Posterior cingulate gyrus (tissue), 11 donors: ENCODE results near the gene POLRMT.
"Not testable (repeated sequence)": the region's sequence is repeated elsewhere in the genome, so short reads cannot be mapped to it uniquely, and the experiment has no call there.

Source experiments
- DNase-seq, 10 donors: peaks; one replicate each; pipeline versions ENCODE4 v3.0.0 to v3.0.0-alpha.2; 2020 to 2021; ENCODE audit warnings: mixed read lengths in 3 of 10
- intact Hi-C: fragments of 100-400 bp; cut with DNase I; formaldehyde crosslinking; loops from one replicate; pipeline ENCODE4 v1.15.1; 2023

POLRMT gene

DNA sequence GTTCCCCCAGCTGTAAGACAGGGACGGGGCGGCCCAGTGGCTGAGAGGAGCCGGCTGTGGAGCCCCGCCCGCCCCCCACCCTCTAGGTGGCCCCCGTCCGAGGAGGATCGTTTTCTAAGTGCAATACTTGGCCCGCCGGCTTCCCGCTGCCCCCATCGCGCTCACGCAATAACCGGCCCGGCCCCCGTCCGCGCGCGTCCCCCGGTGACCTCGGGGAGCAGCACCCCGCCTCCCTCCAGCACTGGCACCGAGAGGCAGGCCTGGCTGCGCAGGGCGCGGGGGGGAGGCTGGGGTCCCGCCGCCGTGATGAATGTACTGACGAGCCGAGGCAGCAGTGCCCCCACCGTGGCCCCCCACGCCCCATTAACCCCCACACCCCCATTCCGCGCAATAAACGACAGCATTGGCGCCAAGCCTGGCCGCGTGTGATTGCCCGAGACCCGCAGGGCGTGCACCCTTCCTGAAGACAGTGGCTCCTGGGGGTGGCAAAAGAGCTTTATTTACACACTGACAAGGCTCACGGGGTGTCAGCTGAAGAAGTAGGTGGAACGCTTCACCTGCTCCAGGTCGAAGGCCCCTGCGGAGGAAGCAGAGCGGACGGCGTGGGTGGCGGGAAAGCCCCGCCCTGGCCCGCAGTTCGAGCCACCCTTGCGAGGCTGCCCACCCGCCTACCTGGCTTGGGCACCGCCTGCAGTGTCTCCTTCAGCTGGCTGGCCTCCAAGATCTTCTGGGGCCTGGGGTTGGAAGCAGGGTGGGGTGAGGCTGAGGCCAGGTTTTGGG is 16.4 kb downstream of the POLRMT start:
- DNase-seq = no peak
- intact Hi-C loops = no loop called here

DNA sequence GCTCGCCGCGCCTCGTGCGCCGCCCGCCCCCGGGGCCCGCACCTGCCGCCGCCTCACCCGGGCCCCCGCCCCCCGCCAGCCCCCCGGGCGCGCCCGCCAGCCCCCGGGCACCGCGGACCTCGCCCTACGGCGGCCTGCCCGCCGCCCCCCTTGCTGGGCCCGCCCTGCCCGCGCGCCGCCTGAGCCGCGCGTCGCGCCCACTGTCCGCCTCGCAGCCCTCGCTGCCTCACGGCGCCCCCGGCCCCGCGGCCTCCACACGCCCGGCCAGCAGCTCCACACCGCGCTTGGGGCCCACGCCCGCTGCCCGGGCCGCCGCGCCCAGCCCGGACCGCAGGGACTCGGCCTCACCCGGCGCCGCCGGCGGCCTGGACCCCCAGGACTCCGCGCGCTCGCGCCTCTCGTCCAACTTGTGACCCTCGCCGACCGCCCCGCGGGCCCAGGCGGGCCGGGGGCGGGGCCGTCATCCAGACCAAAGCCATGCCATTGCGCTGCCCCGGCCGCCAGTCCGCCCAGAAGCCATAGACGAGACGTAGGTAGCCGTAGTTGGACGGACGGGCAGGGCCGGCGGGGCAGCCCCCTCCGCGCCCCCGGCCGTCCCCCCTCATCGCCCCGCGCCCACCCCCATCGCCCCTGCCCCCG is 17.2 kb downstream of the POLRMT start:
- intact Hi-C loops = no loop called here

DNA sequence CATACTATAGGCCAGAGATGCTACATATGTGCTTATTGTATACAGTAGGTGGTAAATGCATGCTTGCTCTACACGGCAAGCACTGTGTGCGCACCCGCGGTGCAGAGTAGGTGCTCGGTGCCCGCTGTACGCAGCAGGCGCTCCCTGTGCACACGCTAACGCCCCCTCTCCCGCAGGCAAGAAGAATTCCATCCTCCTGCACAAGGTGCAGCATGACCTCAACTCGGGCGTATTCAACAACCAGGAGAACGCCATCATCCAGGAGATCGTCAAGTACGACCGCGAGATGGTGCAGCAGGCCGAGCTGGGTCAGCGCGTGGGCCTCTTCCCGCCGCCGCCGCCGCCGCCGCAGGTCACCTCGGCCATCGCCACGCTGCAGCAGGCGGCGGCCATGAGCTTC is 17.7 kb downstream of the POLRMT start:
- DNase-seq = no peak
- intact Hi-C loops = no loop called here

More for the DNA sequence above, 17.2 kb downstream of the POLRMT start:
- DNase-seq = no peak

DNA sequence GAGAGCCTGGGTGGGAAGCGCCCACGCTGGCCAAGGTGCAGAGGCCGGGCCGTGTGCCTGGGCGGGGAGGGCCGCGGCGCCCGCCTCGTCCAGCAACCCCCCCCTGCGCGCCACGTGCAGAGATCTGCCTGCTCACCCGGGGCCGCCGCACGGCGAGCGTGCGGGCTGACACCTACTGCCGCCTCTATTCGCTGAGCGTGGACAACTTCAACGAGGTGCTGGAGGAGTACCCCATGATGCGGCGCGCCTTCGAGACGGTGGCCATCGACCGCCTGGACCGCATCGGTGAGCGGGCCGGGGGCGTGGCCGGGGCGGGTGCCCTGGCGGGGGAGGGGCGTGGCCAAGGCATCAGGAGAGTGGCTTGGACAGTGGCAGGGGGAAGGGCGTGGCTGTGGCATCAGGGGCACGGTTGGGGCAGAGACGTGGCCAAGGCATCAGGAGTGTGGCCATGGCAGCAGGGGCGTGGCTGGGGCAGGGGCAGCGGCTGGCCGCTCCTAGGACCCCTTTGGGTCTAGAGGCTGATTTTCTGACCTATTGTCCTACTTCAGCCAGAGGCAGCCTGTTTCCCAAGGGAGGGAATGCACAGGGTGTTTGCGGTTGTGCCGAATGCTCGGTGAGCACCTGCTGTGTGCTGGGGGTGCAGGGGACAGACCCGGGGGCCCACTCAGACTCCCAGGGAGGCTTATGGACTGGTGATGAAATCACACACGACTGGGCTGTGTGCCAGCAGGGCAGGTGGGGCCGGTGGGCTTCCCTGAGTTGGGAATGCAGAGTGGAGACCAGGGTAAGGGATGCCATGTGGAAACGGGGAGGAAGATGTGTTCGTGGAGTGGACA is 19.4 kb downstream of the POLRMT start:
- no peak for DNase-seq
- intact Hi-C loops = no loop called here

DNA sequence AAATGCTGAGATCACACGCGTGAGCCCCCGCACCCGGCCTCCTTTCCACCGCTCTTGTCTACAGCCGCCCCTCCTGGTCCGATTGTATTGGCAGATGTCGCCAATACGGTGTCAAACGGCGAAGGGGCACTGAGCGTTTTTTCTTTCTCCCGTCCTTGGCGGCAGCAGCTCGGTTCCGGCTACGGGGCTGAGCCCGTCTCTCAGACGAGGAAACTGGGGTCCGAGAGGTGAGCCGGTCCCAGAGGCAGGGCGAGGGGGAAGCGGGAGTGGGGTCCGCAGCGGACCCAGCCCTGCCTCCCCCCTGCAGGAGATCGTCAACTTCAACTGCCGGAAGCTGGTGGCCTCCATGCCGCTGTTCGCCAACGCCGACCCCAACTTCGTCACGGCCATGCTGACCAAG is 20.4 kb downstream of the POLRMT start:
- DNase-seq = no peak
- intact Hi-C loops = no loop called here

DNA sequence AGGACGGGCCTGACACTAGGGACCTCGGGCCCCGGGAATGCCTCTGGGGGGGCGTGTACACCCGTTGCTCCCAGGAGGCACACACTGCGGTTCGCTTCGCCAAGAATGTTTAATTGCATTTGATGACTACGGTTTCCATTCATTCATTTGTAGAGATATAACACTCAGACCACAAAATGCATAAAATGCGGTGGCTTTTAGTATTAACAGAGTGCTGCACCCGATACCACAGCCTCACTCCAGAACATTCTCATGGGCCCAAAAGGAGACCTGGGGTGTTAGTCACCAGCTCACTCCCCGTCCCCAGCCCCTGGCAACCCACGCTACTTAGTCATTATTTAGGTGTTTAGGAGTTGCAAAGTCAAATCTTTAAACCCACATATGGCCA is 21.9 kb downstream of the POLRMT start:
- intact Hi-C loops = no loop called here

DNA sequence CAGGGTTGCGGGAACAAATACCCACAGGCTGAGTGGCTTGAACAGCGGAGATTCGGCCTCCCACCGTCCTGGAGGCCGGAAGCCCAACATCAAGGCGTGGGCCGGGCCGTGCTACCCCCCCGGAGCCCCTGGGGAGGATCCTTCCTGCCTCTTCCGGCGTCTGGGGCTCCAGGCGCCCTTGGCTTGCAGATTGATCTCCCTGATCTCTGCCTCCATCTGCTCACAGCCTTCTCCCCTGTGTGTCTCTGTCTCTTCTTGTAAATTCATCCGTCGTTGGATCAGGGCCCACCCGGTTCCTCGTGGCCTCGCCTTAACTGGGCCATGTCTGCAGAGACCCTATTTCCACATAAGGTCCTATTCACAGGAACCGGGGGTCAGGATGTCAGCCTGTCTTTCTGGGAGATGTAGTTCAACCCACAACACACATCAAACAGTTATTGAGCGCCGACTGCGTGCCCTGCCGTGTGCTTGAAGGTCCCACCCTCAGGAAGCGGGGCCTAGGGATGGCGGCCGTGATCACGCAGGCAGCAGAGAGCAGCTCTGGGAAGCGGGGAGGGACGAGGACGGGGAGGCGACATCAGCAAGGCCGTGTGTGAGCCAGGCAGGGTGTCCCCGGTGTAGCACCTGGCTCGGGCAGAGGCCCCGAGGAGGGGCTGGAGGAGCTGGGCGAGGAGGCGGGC is 22.4 kb downstream of the POLRMT start:
- DNase-seq = no peak
- intact Hi-C loops = no loop called here

More for the DNA sequence above, 21.9 kb downstream of the POLRMT start:
- no peak for DNase-seq

DNA sequence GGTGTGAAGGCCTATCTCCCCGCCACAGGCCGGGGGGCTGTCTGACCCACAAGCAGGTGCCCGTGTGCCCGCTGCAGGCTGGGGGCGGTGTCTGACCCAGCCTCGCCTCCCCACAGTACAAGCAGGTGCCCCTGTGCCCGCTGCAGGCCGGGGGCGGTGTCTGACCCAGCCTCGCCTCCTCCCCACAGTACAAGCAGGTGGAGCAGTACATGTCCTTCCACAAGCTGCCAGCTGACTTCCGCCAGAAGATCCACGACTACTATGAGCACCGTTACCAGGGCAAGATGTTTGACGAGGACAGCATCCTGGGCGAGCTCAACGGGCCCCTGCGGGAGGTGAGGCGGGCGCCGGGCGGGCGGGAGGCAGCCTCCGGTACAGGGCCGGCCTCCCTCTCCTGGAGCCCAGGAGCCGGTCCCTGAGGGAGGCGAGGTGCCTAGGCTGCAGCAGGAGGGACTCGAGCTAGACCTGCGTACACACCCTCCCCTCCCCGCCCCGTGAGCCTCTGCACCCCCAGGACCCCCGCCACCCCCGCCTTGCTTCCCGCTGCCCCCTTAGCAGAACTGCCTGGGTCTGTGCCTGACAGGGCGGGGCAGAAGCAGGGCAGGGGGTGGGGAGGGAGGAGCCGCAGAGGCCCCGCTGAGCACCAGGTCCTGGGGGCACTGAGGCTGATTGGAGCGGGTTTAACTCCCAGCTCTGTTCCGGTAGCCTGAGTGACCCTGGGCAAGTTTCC is 23.1 kb downstream of the POLRMT start:
- no peak for DNase-seq
- intact Hi-C loops = no loop called here

DNA sequence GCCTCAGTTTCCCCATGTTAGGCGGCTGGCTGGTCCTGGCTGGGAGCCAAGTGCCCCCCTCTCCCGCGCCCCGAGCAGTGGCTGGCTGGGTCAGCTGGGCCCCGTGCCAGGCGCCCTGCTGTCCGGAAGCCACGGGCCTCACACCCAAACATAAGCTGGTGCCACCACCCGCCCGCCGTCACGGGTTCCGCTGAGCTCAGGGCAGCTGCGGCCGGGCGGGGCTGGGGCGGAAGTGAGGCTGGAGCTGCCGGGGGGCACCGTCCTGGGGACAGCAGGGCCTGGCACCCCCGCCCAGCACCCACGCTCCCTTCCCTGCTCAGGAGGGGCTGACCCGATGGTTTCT is 24.4 kb downstream of the POLRMT start:
- DNase-seq = peak; percentile 72 to 98 (median 82)
- intact Hi-C loops = no loop called here

DNA sequence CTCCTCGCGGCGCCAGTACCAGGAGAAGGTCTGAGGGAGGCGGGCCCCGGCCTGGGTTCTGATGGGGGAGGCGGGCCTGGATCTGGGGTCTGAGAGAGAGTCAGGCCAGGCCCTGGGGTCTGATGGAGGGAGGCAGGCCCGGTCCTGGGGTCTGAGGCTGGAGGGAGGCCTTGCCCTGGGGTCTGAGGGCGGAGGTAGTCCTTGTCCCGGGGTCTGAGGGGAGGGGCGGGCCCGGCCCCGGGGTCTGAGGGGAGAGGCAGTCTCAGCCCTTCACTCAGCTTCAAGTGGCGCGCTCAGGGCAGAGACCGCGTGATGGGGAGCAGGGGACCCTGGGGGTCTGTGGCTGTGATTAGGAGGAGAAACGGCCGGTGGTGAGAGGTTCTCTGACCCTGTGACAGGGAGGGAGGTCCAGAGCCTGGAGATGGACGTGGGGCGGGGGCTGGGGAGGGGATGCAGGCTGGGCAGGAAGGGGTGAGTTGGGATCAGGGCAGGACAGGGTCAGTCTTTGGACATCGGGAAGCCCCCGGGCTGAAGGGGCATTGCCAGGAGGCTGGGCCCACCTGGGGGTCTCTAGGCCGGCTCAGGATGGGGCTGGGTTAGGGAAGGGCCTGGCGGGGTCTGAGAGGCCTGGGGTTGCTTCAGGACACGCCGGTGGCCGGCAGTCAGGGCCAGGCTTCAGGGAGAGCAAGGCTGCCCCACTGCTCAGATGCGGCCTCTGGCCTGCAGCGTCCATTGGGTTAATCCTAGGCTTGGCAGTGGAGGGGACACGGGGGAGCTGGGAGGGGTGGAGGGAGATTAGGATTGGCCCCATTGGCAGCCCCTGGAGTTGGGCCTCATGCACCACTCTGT is 25.0 kb downstream of the POLRMT start:
- no peak for DNase-seq
- intact Hi-C loops = no loop called here

DNA sequence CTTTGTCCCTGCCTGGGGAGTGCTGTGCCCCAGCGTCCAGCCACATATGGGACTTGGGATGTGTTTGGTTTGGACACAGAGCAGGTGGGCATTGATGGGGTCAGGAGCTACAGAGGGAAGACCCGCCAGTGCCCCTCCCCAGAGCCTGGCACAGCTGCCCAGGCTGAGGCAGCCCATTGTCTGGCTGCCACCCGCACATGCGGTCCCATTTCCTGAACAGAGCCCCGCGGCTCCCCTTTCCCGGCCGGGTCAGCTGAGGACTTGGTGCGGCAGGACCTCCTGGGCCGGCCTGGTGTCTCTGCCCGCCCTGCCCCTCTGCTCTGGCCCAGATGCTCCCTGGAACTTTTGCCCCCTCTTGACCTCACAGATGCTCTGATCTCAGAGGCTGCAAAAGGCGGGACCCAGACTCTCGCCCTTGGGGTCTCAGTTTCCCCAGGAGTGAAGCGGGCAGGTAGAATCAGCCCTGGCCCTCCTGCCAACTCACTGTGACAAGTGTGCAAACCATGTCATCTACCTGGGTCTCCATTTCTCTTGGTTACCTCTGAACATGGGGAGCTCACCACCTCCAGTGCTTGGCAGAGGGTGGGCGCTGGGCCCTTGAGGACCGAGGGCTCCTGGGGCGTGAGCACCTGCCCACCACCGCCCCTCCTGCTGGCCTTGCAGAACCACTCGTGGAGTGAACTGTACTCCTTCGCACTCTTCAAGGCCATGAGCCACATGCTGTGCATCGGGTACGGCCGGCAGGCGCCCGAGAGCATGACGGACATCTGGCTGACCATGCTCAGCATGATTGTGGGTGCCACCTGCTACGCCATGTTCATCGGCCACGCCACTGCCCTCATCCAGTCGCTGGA is 25.8 kb downstream of the POLRMT start:
- intact Hi-C loops = no loop called here
- peak in 3 of 10 donors; percentile 43 to 93 (median 48) for DNase-seq

DNA sequence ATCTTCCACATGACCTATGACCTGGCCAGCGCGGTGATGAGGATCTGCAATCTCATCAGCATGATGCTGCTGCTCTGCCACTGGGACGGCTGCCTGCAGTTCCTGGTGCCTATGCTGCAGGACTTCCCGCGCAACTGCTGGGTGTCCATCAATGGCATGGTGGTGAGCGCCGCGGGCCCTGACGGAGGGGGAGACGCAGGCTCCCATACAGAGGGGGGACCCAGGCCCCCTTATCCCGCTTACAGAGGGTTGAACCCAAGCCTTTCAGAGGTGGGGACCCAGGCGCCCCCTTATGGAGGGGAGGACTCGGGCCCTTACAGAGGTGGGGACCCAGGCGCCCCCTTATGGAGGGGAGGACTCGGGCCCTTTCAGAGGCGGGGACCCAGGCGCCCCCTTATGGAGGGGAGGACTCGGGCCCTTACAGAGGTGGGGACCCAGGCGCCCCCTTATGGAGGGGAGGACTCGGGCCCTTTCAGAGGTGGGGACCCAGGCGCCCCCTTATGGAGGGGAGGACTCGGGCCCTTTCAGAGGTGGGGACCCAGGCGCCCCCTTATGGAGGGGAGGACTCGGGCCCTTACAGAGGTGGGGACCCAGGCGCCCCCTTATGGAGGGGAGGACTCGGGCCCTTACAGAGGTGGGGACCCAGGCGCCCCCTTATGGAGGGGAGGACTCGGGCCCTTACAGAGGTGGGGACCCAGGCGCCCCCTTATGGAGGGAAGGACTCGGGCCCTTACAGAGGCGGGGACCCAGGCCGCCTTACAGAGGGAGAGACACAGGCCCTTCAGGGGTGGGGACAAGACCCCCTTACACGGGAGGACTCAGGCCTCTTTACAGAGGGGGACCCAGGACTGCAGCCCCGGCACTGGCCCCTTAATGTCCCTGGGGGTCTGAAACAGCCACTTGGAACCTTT is 28.0 kb downstream of the POLRMT start:
- DNase-seq, intact Hi-C loops: not testable (repeated sequence)

DNA sequence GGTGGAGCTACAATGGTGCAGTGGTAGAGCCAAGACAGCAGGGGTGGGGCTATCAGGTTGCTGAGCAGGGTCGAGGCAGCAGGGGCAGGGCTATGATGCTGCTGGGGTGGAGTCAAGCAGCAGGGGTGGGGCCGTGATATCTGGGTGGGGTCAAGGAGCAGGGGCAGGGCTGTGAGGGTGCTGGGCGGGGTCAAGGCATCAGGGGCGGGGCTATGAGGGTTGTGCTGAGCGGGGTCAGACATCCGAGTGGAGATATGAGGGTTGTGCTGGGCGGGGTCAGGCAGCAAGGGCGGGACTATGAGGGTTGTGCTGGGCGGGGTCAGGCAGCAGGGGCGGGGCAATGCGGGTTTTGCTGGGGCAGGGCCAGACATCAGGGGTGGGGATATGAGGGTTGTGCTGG is 29.0 kb downstream of the POLRMT start:
- DNase-seq = no peak
- intact Hi-C loops = no loop called here

DNA sequence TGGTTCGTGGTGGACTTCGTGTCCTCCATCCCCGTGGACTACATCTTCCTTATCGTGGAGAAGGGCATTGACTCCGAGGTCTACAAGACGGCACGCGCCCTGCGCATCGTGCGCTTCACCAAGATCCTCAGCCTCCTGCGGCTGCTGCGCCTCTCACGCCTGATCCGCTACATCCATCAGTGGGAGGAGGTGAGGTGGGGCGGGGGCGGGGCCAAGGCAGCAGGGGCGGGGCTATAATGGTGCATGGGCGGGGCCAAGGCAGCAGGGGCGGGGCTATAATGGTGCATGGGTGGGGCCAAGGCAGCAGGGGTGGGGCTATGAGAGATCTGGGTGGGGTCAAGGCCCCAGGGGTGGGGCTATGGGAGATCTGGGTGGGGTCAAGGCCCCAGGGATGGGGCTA is 29.6 kb downstream of the POLRMT start:
- intact Hi-C loops = not testable (repeated sequence)

DNA sequence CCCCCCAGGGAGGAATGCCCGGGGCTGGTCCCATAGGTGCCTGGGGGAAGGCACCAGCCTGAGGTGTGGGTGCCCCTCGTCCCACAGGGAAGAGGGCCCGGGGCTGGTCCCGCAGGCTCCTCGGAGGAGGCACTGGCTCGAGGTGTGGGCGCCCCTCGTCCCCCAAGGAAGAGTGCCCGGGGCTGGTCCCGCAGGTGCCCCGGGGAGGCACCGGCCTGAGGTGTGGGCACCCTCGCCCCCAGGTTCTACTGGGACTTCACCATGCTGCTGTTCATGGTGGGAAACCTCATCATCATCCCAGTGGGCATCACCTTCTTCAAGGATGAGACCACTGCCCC is 30.1 kb downstream of the POLRMT start:
- intact Hi-C loops, DNase-seq: not testable (repeated sequence)

More for the DNA sequence above, 29.6 kb downstream of the POLRMT start:
- DNase-seq = not testable (repeated sequence)

DNA sequence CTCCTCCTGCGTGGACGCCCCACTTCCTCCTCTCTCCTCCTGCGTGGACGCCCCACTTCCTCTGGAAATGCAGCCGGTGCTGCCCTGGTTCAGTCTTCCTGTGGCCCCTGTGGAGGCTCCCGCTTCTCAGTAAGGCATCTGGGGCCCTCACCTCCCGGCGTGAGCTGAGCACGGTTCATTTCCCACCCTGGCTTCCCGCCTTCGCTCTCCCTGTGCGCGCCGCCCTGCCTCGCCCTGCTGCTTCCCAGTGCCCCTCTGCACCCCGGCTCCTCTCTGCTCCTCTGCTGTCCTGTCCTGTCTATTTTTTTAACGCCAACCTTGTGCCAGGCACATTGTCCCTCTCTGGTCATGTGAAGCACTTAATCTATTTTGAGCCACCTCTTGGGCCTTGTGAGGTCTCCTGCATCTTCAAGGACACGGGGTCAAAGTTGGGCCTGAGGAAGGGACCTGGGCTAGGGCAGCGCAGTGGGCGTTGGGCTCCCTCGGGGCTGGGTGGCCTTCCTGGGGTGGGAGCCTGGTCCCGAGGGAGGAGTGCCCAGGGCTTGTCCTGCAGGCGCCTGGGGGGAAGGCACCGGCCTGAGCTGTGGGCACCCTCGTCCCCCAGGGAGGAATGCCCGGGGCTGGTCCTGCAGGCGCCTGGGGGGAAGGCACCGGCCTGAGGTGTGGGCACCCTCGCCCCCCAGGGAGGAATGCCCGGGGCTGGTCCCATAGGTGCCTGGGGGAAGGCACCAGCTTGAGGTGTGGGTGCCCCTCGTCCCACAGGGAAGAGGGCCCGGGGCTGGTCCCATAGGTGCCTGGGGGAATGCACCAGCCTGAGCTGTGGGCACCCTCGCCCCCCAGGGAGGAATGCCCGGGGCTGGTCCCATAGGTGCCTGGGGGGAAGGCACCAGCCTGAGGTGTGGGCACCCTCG is 30.7 kb downstream of the POLRMT start:
- intact Hi-C loops = no loop called here
- no peak for DNase-seq
